ENCODE measurements around the gene ZNF281. TPM values are rescaled to one million over a fixed set of nuclear protein-coding genes. Genes with fewer than 3 reads are reported as not detected.

ZNF281 gene
- total RNA-seq, 1 donor from 2014 or later: 47.1 TPM

GRCh38 chr1:200423235-200423634 is 13.4 kb upstream of the ZNF281 start:
- no peaks in the 10 kb centered on the region for H3K9me3 ChIP-seq (ENCODE audit: low read depth)
- Mint-ChIP-seq H3K4me3 (no peak overlapping the region), H3K27ac (no peak overlapping the region), H3K9me3 (no peaks in the 10 kb centered on the region), H3K27me3 (ENCODE audit: insufficient read depth, low read depth) (peaks cover 3% of the 10 kb centered on the region), H3K36me3 (no peaks in the 10 kb centered on the region), H3K4me1 (no peaks in the 10 kb centered on the region)
- TF ChIP-seq EZH2phosphoT487 (IDR thresholded peaks at IDR 0.05) (no peak), CTCF (IDR thresholded peaks at IDR 0.05) (no peak), EZH2 (IDR thresholded peaks at IDR 0.05) (no peak)
- no peaks in the 10 kb centered on the region for H3K36me3 ChIP-seq
- no peak overlapping the region for H2AFZ ChIP-seq (replicated peaks)
- H4K20me1 ChIP-seq (ENCODE audit: low read depth): no peaks in the 10 kb centered on the region
- no peak overlapping the region for H3K4me2 ChIP-seq
- DNase-seq (ENCODE audit: low spot score): no peak
- no peaks in the 10 kb centered on the region for H3K79me2 ChIP-seq (ENCODE audit: low read depth)
- H3F3A ChIP-seq (ENCODE audit: low read depth): no peaks in the 10 kb centered on the region
- no peak overlapping the region for H3K9ac ChIP-seq
- no peak overlapping the region for H3K27ac ChIP-seq
- H3K4me3 ChIP-seq: no peak overlapping the region
- no peaks in the 10 kb centered on the region for H3K4me1 ChIP-seq
- H3K27me3 ChIP-seq: no peaks in the 10 kb centered on the region

DNA sequence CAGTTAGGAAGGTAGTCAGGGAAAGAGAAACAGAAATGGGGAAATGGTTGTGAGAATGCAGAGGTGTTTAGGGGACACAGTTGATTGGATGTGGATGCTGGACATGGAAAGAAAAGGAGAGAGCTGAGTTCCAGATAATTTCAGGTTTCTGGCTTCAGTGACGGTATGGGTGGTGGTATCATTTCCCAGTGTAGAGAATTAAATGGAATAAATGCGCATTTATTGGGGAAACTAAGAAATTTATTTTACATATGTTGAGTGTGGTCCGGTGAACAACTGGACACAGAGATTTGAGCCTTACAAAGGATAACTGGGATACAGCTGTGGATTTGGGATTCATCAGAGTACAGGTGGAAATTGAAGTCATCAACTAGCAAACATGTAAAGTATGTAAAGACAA is 12.4 kb upstream of the ZNF281 start:
- H2AFZ ChIP-seq (replicated peaks): no peak overlapping the region
- Mint-ChIP-seq H3K4me3 (no peak overlapping the region), H3K27me3 (ENCODE audit: insufficient read depth, low read depth) (peaks cover 3% of the 10 kb centered on the region), H3K27ac (no peak overlapping the region), H3K9me3 (no peaks in the 10 kb centered on the region), H3K36me3 (no peaks in the 10 kb centered on the region), H3K4me1 (no peaks in the 10 kb centered on the region)
- H3K27ac ChIP-seq: no peak overlapping the region
- no peak overlapping the region for H3K9ac ChIP-seq
- no peak overlapping the region for H3K4me3 ChIP-seq
- DNase-seq (ENCODE audit: low spot score): no peak
- H3K27me3 ChIP-seq: no peaks in the 10 kb centered on the region
- H3K4me2 ChIP-seq: no peak overlapping the region
- H3K36me3 ChIP-seq: no peaks in the 10 kb centered on the region
- no peaks in the 10 kb centered on the region for H3K79me2 ChIP-seq (ENCODE audit: low read depth)
- TF ChIP-seq CTCF (IDR thresholded peaks at IDR 0.05): no peak
- TF ChIP-seq EZH2phosphoT487 (IDR thresholded peaks at IDR 0.05): no peak
- no peak for TF ChIP-seq EZH2 (IDR thresholded peaks at IDR 0.05)
- no peaks in the 10 kb centered on the region for H3K9me3 ChIP-seq (ENCODE audit: low read depth)
- H3K4me1 ChIP-seq: no peaks in the 10 kb centered on the region
- H3F3A ChIP-seq (ENCODE audit: low read depth): no peaks in the 10 kb centered on the region
- no peaks in the 10 kb centered on the region for H4K20me1 ChIP-seq (ENCODE audit: low read depth)

DNA sequence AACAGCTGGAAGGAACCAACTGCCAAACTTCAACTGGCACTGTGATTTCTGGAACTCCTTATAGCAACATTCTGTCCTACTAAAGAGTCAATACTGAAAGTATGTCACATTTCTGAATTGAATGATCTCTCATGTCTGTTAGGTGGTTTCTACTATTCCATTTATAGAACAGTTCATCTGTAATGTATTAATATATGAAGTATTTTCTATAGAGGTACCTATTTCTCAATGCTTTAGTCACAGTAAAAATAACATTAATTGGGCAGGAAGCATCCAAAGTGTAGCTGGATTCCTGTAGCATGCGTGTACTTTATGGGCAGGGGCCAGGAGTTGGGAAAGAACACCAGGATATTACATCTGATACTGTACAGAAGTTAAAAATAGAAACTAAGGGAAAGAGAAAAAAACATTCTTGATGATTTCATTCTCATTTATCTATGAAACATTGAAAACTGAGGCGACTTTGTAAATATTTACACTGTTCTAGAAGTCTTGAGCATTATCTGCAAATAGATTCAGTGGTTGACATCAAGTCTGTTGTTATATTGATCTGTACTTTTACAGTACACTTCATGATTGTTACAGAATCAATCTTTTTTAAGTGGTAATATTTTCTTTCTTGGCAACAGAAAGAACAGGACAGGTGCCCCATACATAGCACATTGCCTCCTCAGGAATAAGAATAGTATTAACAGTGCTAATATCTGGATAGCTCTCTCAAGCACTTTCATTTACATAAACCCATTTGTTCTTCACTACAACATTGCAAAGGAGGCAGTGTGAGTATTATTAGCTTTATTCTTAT is 6.2 kb upstream of the ZNF281 start:
- H3K36me3 ChIP-seq: no peaks in the 10 kb centered on the region
- no peaks in the 10 kb centered on the region for H3K27me3 ChIP-seq
- no peak for DNase-seq (ENCODE audit: low spot score)
- no peak overlapping the region for H3K4me3 ChIP-seq
- H2AFZ ChIP-seq (replicated peaks): no peak overlapping the region
- H3K27ac Mint-ChIP-seq: no peak overlapping the region
- H3K9me3 ChIP-seq (ENCODE audit: low read depth): no peaks in the 10 kb centered on the region
- H3K4me3 Mint-ChIP-seq: no peak overlapping the region
- peaks cover 9% of the 10 kb centered on the region for H3K4me1 ChIP-seq
- no peaks in the 10 kb centered on the region for H3K36me3 Mint-ChIP-seq
- peaks cover 10% of the 10 kb centered on the region for H3K79me2 ChIP-seq (ENCODE audit: low read depth)
- no peak overlapping the region for H3K9ac ChIP-seq
- H3F3A ChIP-seq (ENCODE audit: low read depth): peaks cover 15% of the 10 kb centered on the region
- H3K9me3 Mint-ChIP-seq: peaks cover 2% of the 10 kb centered on the region
- TF ChIP-seq EZH2phosphoT487 (IDR thresholded peaks at IDR 0.05): no peak
- TF ChIP-seq EZH2 (IDR thresholded peaks at IDR 0.05): no peak
- TF ChIP-seq CTCF (IDR thresholded peaks at IDR 0.05): no peak
- H3K27ac ChIP-seq: no peak overlapping the region
- peaks cover 2% of the 10 kb centered on the region for H3K27me3 Mint-ChIP-seq (ENCODE audit: insufficient read depth, low read depth)
- no peaks in the 10 kb centered on the region for H4K20me1 ChIP-seq (ENCODE audit: low read depth)
- peaks cover 4% of the 10 kb centered on the region for H3K4me1 Mint-ChIP-seq
- no peak overlapping the region for H3K4me2 ChIP-seq
